ENCODE data around the gene DAPK2.

The DAPK2 gene

GRCh38 chr15:64022571-64022970 is 23.7 kb downstream of the DAPK2 start:
- no peak for DNase-seq

DNA sequence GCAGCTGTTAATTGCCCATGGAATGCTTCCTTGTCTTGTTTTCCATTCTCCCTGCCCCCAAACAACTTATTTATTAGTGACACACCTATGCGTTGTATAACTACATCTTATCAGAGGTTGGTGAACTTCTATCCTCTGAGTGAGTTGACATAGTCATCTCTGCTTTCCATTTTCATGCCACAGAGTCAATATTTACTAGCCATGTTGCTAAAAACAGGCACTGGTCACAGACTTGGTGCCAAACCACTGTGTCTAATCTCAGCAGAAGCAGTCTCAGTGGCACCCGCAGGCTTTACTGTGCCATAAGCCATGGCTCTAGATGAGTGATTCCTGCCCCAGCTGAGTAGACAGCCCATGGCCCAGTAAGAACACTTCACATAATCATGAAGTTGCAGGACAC is 26.5 kb downstream of the DAPK2 start:
- DNase-seq, result no peak

DNA sequence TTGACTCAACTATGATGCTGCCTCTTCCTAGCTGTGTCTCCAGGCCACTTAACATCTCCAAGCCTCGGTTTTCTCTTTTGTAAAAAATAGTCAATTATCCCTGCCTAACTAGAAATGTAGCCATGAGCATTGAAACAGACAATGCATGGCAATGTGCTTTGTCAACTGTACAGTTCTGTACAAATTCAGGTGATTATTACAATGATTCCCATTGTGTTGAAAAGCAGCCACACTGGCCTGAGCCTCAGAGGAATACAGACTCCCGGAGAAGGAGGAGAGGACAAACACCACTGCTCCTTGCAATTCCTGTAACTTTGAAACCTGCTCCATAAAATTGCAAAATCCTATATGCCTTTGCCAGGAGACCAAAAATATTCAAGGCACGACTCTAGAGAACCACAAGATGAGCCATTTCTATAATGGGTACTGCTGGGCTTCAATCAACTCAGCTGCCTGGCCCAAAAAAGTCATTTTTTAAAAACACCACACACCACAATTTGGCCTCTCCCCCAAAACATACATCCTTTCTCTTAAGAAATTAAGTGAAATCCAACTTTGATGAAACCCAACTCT is 28.6 kb downstream of the DAPK2 start:
- no peak for DNase-seq

DNA sequence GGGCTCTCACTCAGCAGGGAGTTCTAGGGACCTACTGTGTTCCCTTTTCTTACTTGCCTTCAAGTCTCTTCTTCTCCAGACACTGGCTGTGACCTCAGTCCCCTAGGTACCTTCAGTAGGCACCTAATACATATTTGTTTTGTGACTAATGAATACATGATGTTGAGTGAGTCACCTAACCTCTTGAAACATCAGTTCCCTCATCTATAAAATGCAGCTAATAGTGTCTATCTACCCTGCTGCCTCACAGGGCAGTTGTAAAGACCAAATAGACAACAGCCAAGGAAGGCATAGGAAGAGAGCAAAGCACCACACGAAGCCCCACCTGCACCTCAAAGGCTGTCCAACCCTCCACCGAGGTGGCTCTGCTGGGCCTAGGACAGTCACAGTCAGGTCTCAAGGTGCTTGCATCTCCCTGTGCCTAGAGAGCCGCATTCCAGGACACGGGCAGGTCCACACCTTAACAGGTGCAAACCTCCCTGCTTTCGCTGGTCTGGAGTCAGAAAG is 29.1 kb downstream of the DAPK2 start:
- no peak for DNase-seq

DNA sequence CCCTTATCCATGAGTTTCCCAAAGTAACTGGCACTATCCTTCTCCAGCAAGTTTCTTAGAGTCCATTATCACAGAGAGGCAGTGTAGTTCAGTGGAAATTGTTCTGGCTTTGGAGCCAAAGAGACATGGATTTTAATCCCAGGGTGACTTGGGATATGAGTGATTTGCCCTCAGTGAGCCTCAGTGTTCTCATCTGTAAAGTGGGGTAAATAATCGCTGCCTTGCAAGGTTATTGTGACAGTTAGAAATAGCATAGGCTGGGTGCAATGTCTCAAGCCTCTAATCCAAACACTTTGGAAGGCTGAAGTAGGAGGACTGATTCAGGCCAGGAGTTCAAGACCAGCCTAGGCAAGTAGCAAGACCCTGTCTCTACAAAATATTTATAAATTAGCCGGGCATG is 30.0 kb downstream of the DAPK2 start:
- DNase-seq, result no peak

- no peak for DNase-seq
Measured at GRCh38 chr15:64014995-64015394, 31.3 kb downstream of the DAPK2 start.

GRCh38 chr15:64013179-64014062 is 32.9 kb downstream of the DAPK2 start:
- no peak for DNase-seq

DNA sequence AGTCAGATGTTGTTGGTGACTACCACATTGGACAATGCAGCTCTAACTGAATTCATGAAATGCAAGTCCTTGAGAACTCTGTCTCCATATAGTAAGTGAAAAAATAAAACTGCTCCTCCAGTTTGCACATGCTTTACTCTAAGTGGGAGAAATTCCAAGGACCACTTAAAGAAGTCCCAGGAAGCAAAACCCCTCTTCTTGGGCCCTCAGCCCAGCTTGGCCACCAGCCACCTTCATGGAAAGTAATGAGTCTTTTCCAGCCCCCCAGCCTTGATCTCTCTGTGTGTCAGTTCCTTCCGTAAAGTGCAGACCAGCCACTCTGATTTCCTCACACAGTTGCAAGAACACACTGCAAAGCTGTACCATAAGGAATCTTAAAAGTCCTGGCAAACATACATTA is 34.5 kb downstream of the DAPK2 start:
- DNase-seq, result no peak

DNA sequence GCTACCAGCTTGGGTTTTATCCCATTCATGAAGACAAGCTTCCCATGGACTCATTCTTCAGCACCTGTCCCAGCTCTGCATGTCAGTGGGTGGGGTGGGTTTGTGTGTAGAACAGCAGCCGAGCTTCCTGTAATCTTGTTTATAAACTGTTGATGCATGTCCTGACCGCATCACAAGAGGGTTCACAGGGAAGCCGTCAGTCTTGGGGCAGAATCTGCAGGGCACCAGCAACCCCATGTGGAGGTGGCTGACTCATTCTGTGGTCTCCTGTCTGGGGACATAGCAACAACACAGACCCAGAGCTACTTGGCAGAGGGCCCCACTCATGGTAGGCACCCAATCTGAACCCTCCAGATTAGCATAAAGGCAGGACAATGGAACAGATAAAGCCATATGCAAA is 35.6 kb downstream of the DAPK2 start:
- DNase-seq, result peak; percentile 74

DNA sequence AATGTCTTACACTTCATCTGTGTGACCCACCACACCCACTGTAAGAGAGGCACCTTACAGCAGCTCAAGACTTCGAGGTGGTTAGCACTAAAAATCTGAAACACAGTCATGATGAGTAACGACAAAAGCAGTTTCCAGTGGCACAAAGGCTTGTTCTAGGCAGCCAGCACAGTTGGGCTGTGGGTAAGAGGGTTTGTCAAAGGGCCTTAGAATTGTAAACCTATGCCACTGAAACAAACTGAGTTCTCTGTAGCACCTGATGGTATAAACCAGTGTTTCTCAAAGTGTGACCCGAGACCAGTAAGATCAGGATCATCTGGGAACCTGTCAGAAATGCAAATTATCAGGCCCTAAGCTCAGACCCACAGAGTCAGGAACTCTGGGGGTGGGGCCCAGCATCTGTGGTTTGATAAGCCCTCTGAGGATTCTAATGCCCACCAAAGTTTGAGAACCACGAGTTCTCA is 36.5 kb downstream of the DAPK2 start:
- no peak for DNase-seq

DNA sequence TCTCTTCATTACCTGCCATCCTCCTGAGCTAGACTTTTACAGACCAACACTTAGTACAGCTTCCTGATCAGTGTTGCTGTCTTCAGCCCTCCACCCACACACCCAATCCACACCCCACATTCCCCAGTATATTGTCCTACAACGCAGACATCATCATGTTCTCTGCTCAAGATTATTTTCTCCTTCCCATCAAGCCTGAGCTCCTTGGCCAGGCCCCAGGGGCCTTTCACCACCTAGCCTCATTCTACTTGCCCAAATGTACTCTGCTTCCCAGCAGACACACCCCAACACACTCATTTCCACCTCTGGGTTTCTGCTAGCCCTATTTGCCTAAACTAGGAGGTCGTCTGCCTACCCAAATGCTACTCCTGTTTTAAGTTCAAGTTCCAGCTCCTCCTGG is 37.0 kb downstream of the DAPK2 start:
- DNase-seq, result no peak

DNA sequence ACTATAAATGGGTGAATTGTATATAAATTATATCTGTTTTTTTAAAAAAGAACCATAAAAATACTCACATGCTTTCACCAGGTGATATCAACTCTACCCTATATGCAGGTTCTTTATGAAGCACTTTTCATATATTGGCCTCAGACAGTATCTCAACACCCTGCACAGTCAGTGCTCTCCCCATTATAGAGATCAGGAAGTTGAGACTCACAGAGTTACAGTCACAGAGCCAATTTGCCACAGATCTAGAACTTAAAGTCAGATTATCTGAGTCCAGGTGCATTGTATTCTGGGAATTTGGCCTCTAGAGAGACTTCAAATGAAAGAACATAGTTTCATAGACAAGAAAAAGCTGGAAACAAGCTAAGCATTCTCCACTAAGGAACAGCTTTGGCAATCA is 38.1 kb downstream of the DAPK2 start:
- DNase-seq, result no peak

- no peak for DNase-seq
Measured at GRCh38 chr15:64006642-64007041, 39.6 kb downstream of the DAPK2 start.

DNA sequence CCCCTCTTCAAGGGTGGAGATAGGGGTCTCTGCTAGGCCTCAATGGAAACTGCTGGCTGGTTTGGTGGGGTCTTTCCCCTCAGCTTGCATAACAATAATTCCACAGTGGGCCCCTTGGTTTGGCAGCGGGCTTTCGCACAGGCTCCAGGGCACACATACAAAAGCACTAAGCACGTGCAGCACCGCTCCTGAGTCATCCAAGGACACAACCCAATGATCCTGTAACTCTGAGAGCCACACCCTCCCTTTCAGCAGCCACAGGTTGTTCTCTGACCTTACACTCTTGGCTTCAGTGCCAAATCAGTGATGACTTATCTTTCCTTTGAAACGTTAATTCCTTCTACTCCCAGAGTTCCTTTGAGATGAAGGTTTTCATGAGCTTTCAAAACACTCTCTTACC is 41.7 kb downstream of the DAPK2 start:
- DNase-seq, result no peak

DNA sequence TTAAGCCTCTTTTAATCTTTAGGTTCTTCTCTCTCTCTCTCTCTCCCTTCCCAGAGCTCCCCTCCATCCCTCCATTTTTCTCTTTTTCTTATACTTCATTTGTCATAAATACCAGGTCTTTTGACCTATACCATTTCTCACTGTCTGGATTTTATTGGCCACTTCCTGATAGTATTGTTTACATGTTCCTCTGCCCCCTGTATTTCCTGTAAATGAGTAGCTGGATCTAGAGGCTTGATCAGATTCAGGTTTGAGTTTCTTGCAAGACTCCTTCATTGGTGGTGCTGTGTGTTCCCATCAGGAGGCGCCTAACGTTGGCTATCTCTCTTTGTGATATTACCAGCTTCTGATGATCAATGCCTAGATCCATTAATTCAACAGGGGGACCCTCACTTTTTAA is 42.2 kb downstream of the DAPK2 start:
- no peak for DNase-seq

GRCh38 chr15:64003182-64003581 is 43.1 kb downstream of the DAPK2 start:
- DNase-seq, result no peak

- peak; percentile 28 for DNase-seq
Measured at GRCh38 chr15:64001148-64001547, 45.1 kb downstream of the DAPK2 start.

GRCh38 chr15:64000183-64000951 is 45.9 kb downstream of the DAPK2 start:
- DNase-seq, result no peak

DNA sequence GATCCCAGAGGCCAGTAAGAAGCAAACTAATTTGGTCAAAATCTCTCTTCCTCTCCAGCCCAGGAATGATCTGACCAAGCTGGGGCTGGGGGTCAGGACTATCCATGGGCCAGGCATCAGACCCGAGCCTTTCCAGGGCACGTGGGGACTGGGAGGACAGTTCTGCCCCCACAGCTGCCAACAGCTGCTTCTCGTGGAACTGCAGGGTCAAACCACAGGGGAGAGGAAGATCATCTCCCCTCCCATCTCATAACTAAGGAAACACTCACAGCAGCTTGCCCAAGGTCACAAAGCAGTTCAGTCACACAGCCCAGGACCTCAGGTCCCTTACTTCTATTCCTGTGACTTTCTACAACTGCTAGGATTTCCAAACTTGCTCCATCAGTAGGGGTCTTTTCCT is 47.1 kb downstream of the DAPK2 start:
- DNase-seq, result peak; percentile 26

DNA sequence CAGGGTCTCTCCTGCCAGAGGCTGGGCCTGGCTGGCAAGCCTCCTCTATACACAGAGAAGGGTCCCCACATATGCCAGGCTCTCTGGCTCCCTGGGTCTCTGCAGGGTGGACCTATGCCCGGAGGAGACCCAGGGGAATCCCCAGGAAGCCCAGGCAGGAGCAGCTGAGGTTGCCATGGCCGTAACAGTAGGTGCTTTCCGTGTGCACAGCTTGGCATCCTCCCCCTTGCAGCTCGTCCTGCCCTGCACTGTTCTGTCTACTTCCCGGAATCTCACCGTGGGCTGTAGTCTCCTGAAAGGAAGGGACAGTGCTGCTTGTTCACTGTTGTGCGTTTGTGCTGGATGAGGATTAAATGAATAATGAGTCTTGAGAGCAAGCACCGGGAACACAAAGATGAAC is 47.8 kb downstream of the DAPK2 start:
- no peak for DNase-seq

DNA sequence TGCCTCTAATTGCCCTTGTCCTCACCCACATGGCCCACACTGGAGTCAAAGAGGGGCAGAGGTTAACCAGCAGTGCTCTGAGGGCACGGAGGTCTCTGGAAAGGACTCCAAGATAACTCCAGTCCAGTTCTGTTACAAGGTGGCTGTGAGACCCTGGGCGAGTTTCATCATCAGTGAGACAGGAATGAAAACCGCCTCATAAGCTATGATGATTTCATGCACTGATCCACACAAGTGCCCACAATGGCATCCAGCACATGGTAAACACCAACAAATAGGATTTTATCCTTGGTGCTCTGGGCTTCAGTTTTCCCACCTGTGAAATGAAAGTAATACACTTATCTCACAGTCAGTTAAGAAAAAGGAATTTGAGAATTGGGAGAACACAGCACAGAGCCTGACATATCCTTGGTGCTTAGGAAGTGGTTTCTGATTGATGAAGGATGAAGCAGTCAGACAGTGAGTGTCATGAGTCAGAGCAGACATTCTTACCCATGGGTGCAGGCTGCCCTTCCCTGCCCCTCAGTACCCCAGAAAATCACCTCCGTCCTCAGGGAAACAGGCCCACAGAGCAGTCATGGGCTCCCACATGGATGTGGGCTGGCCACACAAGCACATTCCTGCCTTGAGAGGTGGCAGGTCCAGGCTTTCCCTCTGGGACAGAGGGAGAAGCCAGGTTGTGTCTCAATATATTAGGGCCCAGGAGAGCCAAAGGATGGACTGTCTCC is 48.4 kb downstream of the DAPK2 start:
- no peak for DNase-seq

DNA sequence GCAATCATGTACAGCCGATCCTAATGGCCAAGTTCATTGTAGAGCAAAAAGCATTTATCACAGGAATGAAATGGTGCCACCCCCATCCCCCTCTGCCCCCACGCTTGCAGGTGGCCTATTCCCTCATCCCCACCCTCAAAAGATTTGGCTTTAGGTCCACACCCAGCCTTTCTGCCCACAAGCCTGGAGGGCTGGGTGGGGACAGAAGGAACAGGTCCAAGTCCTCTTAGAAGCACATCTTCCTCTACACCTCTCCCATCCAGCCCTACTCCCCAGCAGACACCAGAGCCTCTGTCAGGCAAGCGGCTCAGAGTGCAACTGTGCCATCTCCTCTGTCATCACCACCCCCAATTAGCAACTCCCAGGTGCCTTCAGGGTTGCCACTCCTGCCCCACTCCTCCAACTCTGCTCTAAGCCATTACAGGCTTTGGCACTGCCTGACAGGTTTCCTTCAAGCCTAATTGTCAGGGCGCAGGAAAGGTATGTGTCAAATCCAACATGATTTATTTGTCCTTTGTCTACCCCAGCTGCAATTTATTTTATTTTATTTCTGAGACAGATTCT is 49.4 kb downstream of the DAPK2 start:
- no peak for DNase-seq

GRCh38 chr15:63995789-63996188 is 50.5 kb downstream of the DAPK2 start:
- DNase-seq, result no peak
